NCI-H345 treated with DMSO at 0.1 percent for 48 hours (cell line): ENCODE data around the gene REM2.

Source experiments
- DNase-seq: peaks from one replicate; lab custom pipeline; 2025; ENCODE audit not compliant: unreplicated experiment; lab: John Stamatoyannopoulos, UW

REM2 gene

GRCh38 chr14:22872033-22872832 lies 10.8 kb upstream of the REM2 start:
- peak; percentile 43 for DNase-seq

- DNase-seq, result no peak
Observed at GRCh38 chr14:22872833-22873520, 10.0 kb upstream of the REM2 start.

- DNase-seq, result no peak
Observed at GRCh38 chr14:22875003-22875747, 7.8 kb upstream of the REM2 start.

GRCh38 chr14:22875748-22876319 lies 7.2 kb upstream of the REM2 start:
- DNase-seq, result no peak

- DNase-seq, result no peak
Observed at GRCh38 chr14:22877000-22877501, 6.0 kb upstream of the REM2 start.

- DNase-seq, result no peak
Observed at GRCh38 chr14:22878271-22879246, 4.5 kb upstream of the REM2 start.

- DNase-seq, result no peak
Observed at GRCh38 chr14:22882064-22882463, 958 bp upstream of the REM2 start.

- DNase-seq, result peak; percentile 58
Observed at GRCh38 chr14:22882529-22883172, 371 bp upstream of the REM2 start.

- DNase-seq, result no peak
Observed at GRCh38 chr14:22884076-22884737, 1.2 kb downstream of the REM2 start.

GRCh38 chr14:22884738-22885523 lies 1.9 kb downstream of the REM2 start:
- DNase-seq, result no peak

GRCh38 chr14:22885975-22886374 lies 3.0 kb downstream of the REM2 start:
- DNase-seq, result no peak

- DNase-seq, result no peak
Observed at GRCh38 chr14:22886500-22887259, 3.7 kb downstream of the REM2 start.

- DNase-seq, result no peak
Observed at GRCh38 chr14:22887260-22887989, 4.4 kb downstream of the REM2 start.

GRCh38 chr14:22887990-22888378 lies 5.0 kb downstream of the REM2 start:
- no peak for DNase-seq

GRCh38 chr14:22888662-22889061 lies 5.6 kb downstream of the REM2 start:
- DNase-seq, result no peak

- DNase-seq, result no peak
Observed at GRCh38 chr14:22890416-22890815, 7.4 kb downstream of the REM2 start.

GRCh38 chr14:22892488-22892887 lies 9.5 kb downstream of the REM2 start:
- no peak for DNase-seq
